Activated T-cell treated with anti-CD3 and anti-CD28 coated beads for 4 hours (primary cell): ENCODE results near the gene CYTH1.
"Not testable (repeated sequence)": the region's sequence is repeated elsewhere in the genome, so short reads cannot be mapped to it uniquely, and the experiment has no call there.

Experiments
- DNase-seq: peaks from one replicate; pipeline ENCODE4 v3.0.0-alpha.2; 2020

The CYTH1 gene

GRCh38 chr17:78785011-78785662 is 3.1 kb upstream of the CYTH1 start:
- no peak for DNase-seq

GRCh38 chr17:78784352-78784751 is 2.3 kb upstream of the CYTH1 start:
- no peak for DNase-seq

- DNase-seq: no peak
Observed at GRCh38 chr17:78783711-78784324, 1.7 kb upstream of the CYTH1 start.

- no peak for DNase-seq
Observed at GRCh38 chr17:78781104-78781892, 775 bp downstream of the CYTH1 start.

GRCh38 chr17:78780335-78780734 is 1.7 kb downstream of the CYTH1 start:
- no peak for DNase-seq

GRCh38 chr17:78779850-78780249 is 2.2 kb downstream of the CYTH1 start:
- peak; percentile 31 for DNase-seq

GRCh38 chr17:78779286-78779651 is 2.8 kb downstream of the CYTH1 start:
- DNase-seq: not testable (repeated sequence)

GRCh38 chr17:78777881-78778280 is 4.2 kb downstream of the CYTH1 start:
- no peak for DNase-seq

GRCh38 chr17:78774956-78775571 is 7.0 kb downstream of the CYTH1 start:
- peak; percentile 27 for DNase-seq

- DNase-seq: no peak
Observed at GRCh38 chr17:78774453-78774852, 7.6 kb downstream of the CYTH1 start.

GRCh38 chr17:78771758-78772382 is 10.2 kb downstream of the CYTH1 start:
- no peak for DNase-seq

- DNase-seq: no peak
Observed at GRCh38 chr17:78769196-78769773, 12.8 kb downstream of the CYTH1 start.

GRCh38 chr17:78767806-78768205 is 14.3 kb downstream of the CYTH1 start:
- no peak for DNase-seq

GRCh38 chr17:78766743-78767294 is 15.3 kb downstream of the CYTH1 start:
- DNase-seq: no peak

- DNase-seq: no peak
Observed at GRCh38 chr17:78766225-78766624, 15.8 kb downstream of the CYTH1 start.

- no peak for DNase-seq
Observed at GRCh38 chr17:78765821-78766220, 16.3 kb downstream of the CYTH1 start.

GRCh38 chr17:78764871-78765270 is 17.2 kb downstream of the CYTH1 start:
- DNase-seq: no peak

GRCh38 chr17:78763561-78763960 is 18.5 kb downstream of the CYTH1 start:
- DNase-seq: no peak

- no peak for DNase-seq
Observed at GRCh38 chr17:78761789-78762406, 20.2 kb downstream of the CYTH1 start.

- no peak for DNase-seq
Observed at GRCh38 chr17:78759969-78760352, 22.1 kb downstream of the CYTH1 start.

GRCh38 chr17:78759203-78759968 is 22.7 kb downstream of the CYTH1 start:
- DNase-seq: no peak
